Esophagus squamous epithelium (tissue), 5 donors: ENCODE data around the gene ATOSA. TPM values are rescaled to one million over a fixed set of nuclear protein-coding genes. Genes with fewer than 3 reads are reported as not detected.

ENCODE experiments used
- DNase-seq: peaks from one replicate; lab custom pipeline; 2025; lab: John Stamatoyannopoulos, UW
- H3K27ac ChIP-seq, 4 donors: fragments of 200-600 bp; sonication (generic); one replicate each; pipeline ENCODE4 v1.5.1; 2016 to 2019; ENCODE audit warnings: mild to moderate bottlenecking in 1 of 4
- H3K27me3 ChIP-seq, 4 donors: fragments of 200-600 bp; sonication (generic); 1 replicate in 3 of 4; 2 replicates in 1 of 4; pipeline versions ENCODE4 v1.5.1 to v1.6.0; 2017 to 2021; ENCODE audit warnings: antibody characterized with exemption in 1 of 4
- H3K36me3 ChIP-seq, 3 donors: fragments of 200-600 bp; sonication (generic); one replicate each; pipeline ENCODE4 v1.5.1; 2016 to 2019
- H3K4me1 ChIP-seq, 3 donors: fragments of 200-600 bp; sonication (generic); one replicate each; pipeline ENCODE4 v1.5.1; 2017 to 2019
- H3K4me3 ChIP-seq, 4 donors: fragments of 200-600 bp; sonication (generic); 1 replicate in 3 of 4; 2 replicates in 1 of 4; pipeline ENCODE4 v1.5.1; 2016 to 2019; ENCODE audit warnings: mild to moderate bottlenecking in 2 of 4, moderate library complexity in 1 of 4
- H3K9me3 ChIP-seq, 3 donors: fragments of 200-600 bp; sonication (generic); one replicate each; pipeline ENCODE4 v1.5.1; 2016 to 2019
- CTCF ChIP-seq, 6 experiments: fragments of 450-650 bp in 4 of 6; fragments of 200-600 bp in 2 of 6; sonication (generic) in 2 of 6; IDR thresholded peaks; one replicate each; pipeline ENCODE4 v1.5.1; 2016 to 2019; ENCODE audit warnings: antibody characterized with exemption in 6 of 6, mild to moderate bottlenecking in 4 of 6, moderate library complexity in 4 of 6
- POLR2A ChIP-seq, 4 donors: fragments of 450-650 bp; IDR thresholded peaks; one replicate each; pipeline ENCODE4 v1.6.1; 2017; ENCODE audit warnings: antibody characterized with exemption in 4 of 4, mild to moderate bottlenecking in 4 of 4, moderate library complexity in 3 of 4
- WGBS, 2 donors: methylation state at CpG; one replicate each; pipeline ENCODE4 v1.1.5; 2018; 5-methylcytosine and 5-hydroxymethylcytosine counted together
- intact Hi-C: fragments of 100-400 bp; cut with DNase I; formaldehyde crosslinking; loops from one replicate; pipeline ENCODE4 v1.15.0; 2022
- total RNA-seq, 4 donors: library from RNA; depleted of rRNA; stranded (reverse); fragments of >200 nt; gene quantifications; one replicate each; pipeline ENCODE4 v1.1.0, GENCODE V29; 2016
- donor health status: DM: yes; HTN: yes; CAD: no.

ATOSA gene
- total RNA-seq, 4 donors from 2014 or later = 38.9 to 69.8 (median 44.5) TPM

- Histone ChIP-seq H3K27ac (peak overlapping the region in 1 of 4 donors; percentile 52), H3K4me3 (no peak overlapping the region), H3K9me3 (no peaks in the 10 kb centered on the region), H3K27me3 (no peaks in the 10 kb centered on the region), H3K36me3 (no peaks in the 10 kb centered on the region), H3K4me1 (peaks cover 7 to 13% (median 11%) of the 10 kb centered on the region in 3 donors)
- TF ChIP-seq CTCF (IDR thresholded peaks at IDR 0.05) (no peak), POLR2A (IDR thresholded peaks at IDR 0.05) (no peak)
- 67 to 91% methylated on average over 2 of the region's 2 CpGs for WGBS, 2 donors
- DNase-seq = no peak
- intact Hi-C loops = no loop called here
These were observed 31.7 kb upstream of the ATOSA start for GRCh38 chr15:52710708-52711389.

- Histone ChIP-seq H3K27ac (peak overlapping the region in 3 of 4 donors; percentile 2 to 53 (median 52)), H3K9me3 (no peaks in the 10 kb centered on the region), H3K4me3 (no peak overlapping the region), H3K4me1 (peaks cover 7 to 13% (median 11%) of the 10 kb centered on the region in 3 donors), H3K27me3 (no peaks in the 10 kb centered on the region), H3K36me3 (no peaks in the 10 kb centered on the region)
- intact Hi-C loops = no loop called here
- TF ChIP-seq CTCF (IDR thresholded peaks at IDR 0.05) (no peak), POLR2A (IDR thresholded peaks at IDR 0.05) (no peak)
- 36 to 65% methylated on average over 1 of the region's 1 CpG for WGBS, 2 donors
- DNase-seq = no peak
These were observed 31.0 kb upstream of the ATOSA start for GRCh38 chr15:52710050-52710707.

DNA sequence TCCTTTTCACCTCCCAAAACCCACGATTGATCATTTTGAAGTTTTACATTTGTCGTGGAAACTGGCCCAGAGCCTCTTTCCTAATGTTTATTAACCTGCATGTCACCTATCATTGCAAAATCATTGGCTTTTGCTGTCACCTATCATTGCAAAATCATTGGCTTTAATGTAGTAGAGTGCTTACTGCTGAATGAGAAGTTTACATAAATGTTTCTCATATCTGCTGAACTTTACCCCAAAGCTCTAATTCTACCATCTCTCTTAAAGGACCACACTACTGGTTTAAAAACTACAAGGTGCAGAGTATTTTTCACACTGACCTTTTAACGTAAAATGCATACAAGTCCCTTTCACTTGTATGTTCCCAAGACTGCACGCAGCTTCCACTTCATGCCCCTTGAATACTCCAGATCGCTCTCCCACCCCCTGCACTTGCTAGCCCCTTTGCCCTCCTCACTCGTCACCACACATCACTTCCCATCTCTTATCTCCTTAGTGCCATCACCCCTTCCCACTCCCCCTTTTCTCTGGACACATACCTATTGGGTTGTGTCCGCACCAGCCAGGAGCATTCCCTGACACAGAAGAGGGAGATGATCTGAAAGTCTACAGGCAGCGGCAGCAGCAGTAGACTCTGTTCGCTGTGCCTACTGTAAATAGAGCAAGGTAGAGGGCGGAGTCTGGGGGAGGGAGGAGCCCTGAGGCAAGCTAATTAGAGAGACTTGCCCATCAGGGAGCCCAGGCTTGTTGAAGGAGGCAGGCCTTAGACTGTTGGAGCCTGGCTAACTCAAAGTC, 30.2 kb upstream of the ATOSA start:
- no peaks in the 10 kb centered on the region for H3K36me3 ChIP-seq
- no peak for DNase-seq
- peaks cover 7 to 13% (median 11%) of the 10 kb centered on the region in 3 donors for H3K4me1 ChIP-seq
- H3K9me3 ChIP-seq = no peaks in the 10 kb centered on the region
- WGBS, 2 donors = 53 to 64% methylated on average over 8 to 10 of the region's 10 CpGs
- no peaks in the 10 kb centered on the region for H3K27me3 ChIP-seq
- peak overlapping the region in 3 of 4 donors; percentile 2 to 53 (median 52) for H3K27ac ChIP-seq
- intact Hi-C loops = no loop called here
- H3K4me3 ChIP-seq = peak overlapping the region in 1 of 4 donors; percentile 28
- TF ChIP-seq CTCF (IDR thresholded peaks at IDR 0.05) (no peak), POLR2A (IDR thresholded peaks at IDR 0.05) (no peak)

GRCh38 chr15:52706091-52706490, 26.9 kb upstream of the ATOSA start:
- H3K4me1 ChIP-seq = peaks cover 7 to 13% (median 11%) of the 10 kb centered on the region in 3 donors
- H3K36me3 ChIP-seq = no peaks in the 10 kb centered on the region
- no peak overlapping the region for H3K4me3 ChIP-seq
- 50 to 76% methylated on average over 1 of the region's 1 CpG for WGBS, 2 donors
- no peak for DNase-seq
- intact Hi-C loops = no loop called here
- H3K9me3 ChIP-seq = no peaks in the 10 kb centered on the region
- H3K27me3 ChIP-seq = no peaks in the 10 kb centered on the region
- H3K27ac ChIP-seq = no peak overlapping the region
- TF ChIP-seq CTCF (IDR thresholded peaks at IDR 0.05) (no peak), POLR2A (IDR thresholded peaks at IDR 0.05) (no peak)
